CD8-positive, alpha-beta memory T cell (primary cell): Measurements from ENCODE around the gene WDR27. TPM values are rescaled to one million over a fixed set of nuclear protein-coding genes. Genes with fewer than 3 reads are reported as not detected.

Source experiments
- CTCF ChIA-PET: fragments of 350-600 bp; sonication (Branson Sonifier 250); formaldehyde crosslinking; loops from one replicate; lab custom pipeline; 2021; ENCODE audit warnings: antibody characterized with exemption; lab: Charles Lee
- POLR2A ChIA-PET: fragments of 350-600 bp; sonication (Branson Sonifier 250); formaldehyde crosslinking; loops from one replicate; lab custom pipeline; 2021; ENCODE audit warnings: antibody characterized with exemption; lab: Charles Lee
- DNase-seq, 5 donors: peaks; one replicate each; pipeline versions ENCODE4 v3.0.0 to v3.0.0-alpha.2; 2020 to 2022; ENCODE audit warnings: mixed read lengths in 1 of 5
- H3K27ac ChIP-seq: one replicate; pipeline ENCODE4 v1.7.0; 2013; ENCODE audit warnings: low read depth, mild to moderate bottlenecking, low read length, moderate library complexity
- H3K27me3 ChIP-seq: 2 replicates; pipeline ENCODE4 v1.7.0; 2013; ENCODE audit warnings: low read length, mild to moderate bottlenecking; ENCODE audit not compliant: insufficient read depth, poor library complexity, severe bottlenecking
- H3K36me3 ChIP-seq: 2 replicates; pipeline ENCODE4 v1.7.0; 2013; ENCODE audit warnings: mild to moderate bottlenecking, low read length, moderate library complexity; ENCODE audit not compliant: insufficient read depth
- H3K4me1 ChIP-seq: 2 replicates; pipeline ENCODE4 v1.7.0; 2013; ENCODE audit warnings: mild to moderate bottlenecking, low read length, moderate library complexity; ENCODE audit not compliant: insufficient read depth
- H3K4me3 ChIP-seq: 2 replicates; pipeline ENCODE4 v1.7.0; 2013; ENCODE audit warnings: mild to moderate bottlenecking, low read length
- H3K9me3 ChIP-seq: 2 replicates; pipeline ENCODE4 v1.7.0; 2013; ENCODE audit warnings: mild to moderate bottlenecking, low read length
- H3K27ac Mint-ChIP-seq, 8 donors: one replicate each; pipeline ENCODE4 v1.8.0; 2020 to 2021; ENCODE audit warnings: mixed read lengths in 8 of 8, mild to moderate bottlenecking in 6 of 8, inconsistent platforms in 3 of 8, moderate library complexity in 3 of 8
- H3K27me3 Mint-ChIP-seq, 2 donors: one replicate each; pipeline ENCODE4 v1.8.0; 2020 to 2021; ENCODE audit warnings: mixed read lengths in 2 of 2, mild to moderate bottlenecking in 1 of 2, moderate library complexity in 1 of 2
- H3K36me3 Mint-ChIP-seq, 3 donors: one replicate each; pipeline ENCODE4 v1.8.0; 2020 to 2021; ENCODE audit warnings: mixed read lengths in 3 of 3, inconsistent platforms in 1 of 3, mild to moderate bottlenecking in 1 of 3
- H3K4me1 Mint-ChIP-seq, 3 donors: one replicate each; pipeline ENCODE4 v1.8.0; 2020 to 2021; ENCODE audit warnings: mixed read lengths in 3 of 3, inconsistent platforms in 1 of 3, mild to moderate bottlenecking in 1 of 3
- H3K4me3 Mint-ChIP-seq, 7 donors: one replicate each; pipeline ENCODE4 v1.8.0; 2020 to 2021; ENCODE audit warnings: mixed read lengths in 7 of 7, mild to moderate bottlenecking in 6 of 7, moderate library complexity in 4 of 7, inconsistent platforms in 2 of 7
- H3K9me3 Mint-ChIP-seq, 5 donors: one replicate each; pipeline ENCODE4 v1.8.0; 2020 to 2022; ENCODE audit warnings: mixed read lengths in 5 of 5, mild to moderate bottlenecking in 3 of 5, moderate library complexity in 2 of 5, inconsistent platforms in 1 of 5
- polyA plus RNA-seq: library from polyadenylated mRNA; unstranded; fragments of 300-500 nt; fragmentation: Illumina TruSeq; gene quantifications from one replicate; pipeline ENCODE4 v1.2.3, GENCODE V29; 2021
- total RNA-seq, 2 experiments: library from RNA; stranded (reverse); gene quantifications; one replicate each; pipeline ENCODE4 v1.2.3, GENCODE V29; 2021

WDR27 gene
- total and polyA plus RNA-seq, 3 experiments from 2014 or later, result 7.4 to 29.4 (median 24.5) TPM

GRCh38 chr6:169566319-169566718, 135.5 kb downstream of the WDR27 start:
- Mint-ChIP-seq H3K27me3 (peaks cover 0 to 4% of the 10 kb centered on the region in 2 donors), H3K27ac (no peak overlapping the region), H3K4me1 (peaks cover 13 to 16% (median 13%) of the 10 kb centered on the region in 3 donors), H3K36me3 (peaks cover 3 to 11% (median 6%) of the 10 kb centered on the region in 3 donors), H3K4me3 (no peak overlapping the region), H3K9me3 (peaks cover 0 to 10% (median 4%) of the 10 kb centered on the region in 5 donors)
- no peak overlapping the region for H3K4me3 ChIP-seq
- ChIA-PET POLR2A (no interaction called here), CTCF (no interaction called here)
- peaks cover 10% of the 10 kb centered on the region for H3K4me1 ChIP-seq
- no peaks in the 10 kb centered on the region for H3K36me3 ChIP-seq
- no peak for DNase-seq
- H3K27ac ChIP-seq, result no peak overlapping the region
- no peaks in the 10 kb centered on the region for H3K9me3 ChIP-seq
- no peaks in the 10 kb centered on the region for H3K27me3 ChIP-seq

GRCh38 chr6:169564453-169565240, 137.2 kb downstream of the WDR27 start:
- no peaks in the 10 kb centered on the region for H3K36me3 ChIP-seq
- POLR2A ChIA-PET, result no interaction called here
- H3K9me3 ChIP-seq, result no peaks in the 10 kb centered on the region
- CTCF ChIA-PET, result no interaction called here
- Mint-ChIP-seq H3K4me3 (no peak overlapping the region), H3K9me3 (peaks cover 0 to 12% (median 5%) of the 10 kb centered on the region in 5 donors), H3K27me3 (peaks cover 0 to 7% of the 10 kb centered on the region in 2 donors), H3K4me1 (peaks cover 7 to 16% (median 10%) of the 10 kb centered on the region in 3 donors), H3K27ac (no peak overlapping the region), H3K36me3 (peaks cover 10 to 17% (median 13%) of the 10 kb centered on the region in 3 donors)
- no peak overlapping the region for H3K27ac ChIP-seq
- no peaks in the 10 kb centered on the region for H3K27me3 ChIP-seq
- H3K4me3 ChIP-seq, result no peak overlapping the region
- DNase-seq, result no peak
- peaks cover 10% of the 10 kb centered on the region for H3K4me1 ChIP-seq

- Mint-ChIP-seq H3K27me3 (peaks cover 0 to 7% of the 10 kb centered on the region in 2 donors), H3K36me3 (peaks cover 14 to 28% (median 26%) of the 10 kb centered on the region in 3 donors), H3K9me3 (peaks cover 0 to 12% (median 5%) of the 10 kb centered on the region in 5 donors), H3K4me3 (no peak overlapping the region), H3K27ac (no peak overlapping the region), H3K4me1 (peaks cover 8 to 10% (median 8%) of the 10 kb centered on the region in 3 donors)
- Histone ChIP-seq H3K36me3 (no peaks in the 10 kb centered on the region), H3K4me3 (no peak overlapping the region), H3K4me1 (peaks cover 9% of the 10 kb centered on the region), H3K27ac (no peak overlapping the region), H3K27me3 (no peaks in the 10 kb centered on the region), H3K9me3 (no peaks in the 10 kb centered on the region)
- POLR2A ChIA-PET, result no interaction called here
- CTCF ChIA-PET, result no interaction called here
- no peak for DNase-seq
These were observed 140.2 kb downstream of the WDR27 start for GRCh38 chr6:169561665-169562064.

GRCh38 chr6:169559592-169559991, 142.2 kb downstream of the WDR27 start:
- Mint-ChIP-seq H3K9me3 (peaks cover 0 to 12% (median 5%) of the 10 kb centered on the region in 5 donors), H3K4me1 (peaks cover 12 to 28% (median 19%) of the 10 kb centered on the region in 3 donors), H3K27ac (no peak overlapping the region), H3K27me3 (peaks cover 0 to 7% of the 10 kb centered on the region in 2 donors), H3K4me3 (no peak overlapping the region), H3K36me3 (peaks cover 14 to 28% (median 26%) of the 10 kb centered on the region in 3 donors)
- Histone ChIP-seq H3K27me3 (no peaks in the 10 kb centered on the region), H3K4me1 (peaks cover 10% of the 10 kb centered on the region), H3K36me3 (no peaks in the 10 kb centered on the region), H3K9me3 (no peaks in the 10 kb centered on the region), H3K27ac (no peak overlapping the region), H3K4me3 (no peak overlapping the region)
- ChIA-PET CTCF (no interaction called here), POLR2A (interaction anchor here (0.9 kb wide), 1 partner anchor 114 kb away, joined by 3 read pairs; no protein-coding TSS in a partner anchor)
- no peak for DNase-seq

- H3K4me1 ChIP-seq, result peaks cover 10% of the 10 kb centered on the region
- no peaks in the 10 kb centered on the region for H3K9me3 ChIP-seq
- peaks cover 0 to 12% (median 5%) of the 10 kb centered on the region in 5 donors for H3K9me3 Mint-ChIP-seq
- ChIA-PET POLR2A (interaction anchor here (0.9 kb wide), 1 partner anchor 114 kb away, joined by 3 read pairs; no protein-coding TSS in a partner anchor), CTCF (no interaction called here)
- peaks cover 0 to 7% of the 10 kb centered on the region in 2 donors for H3K27me3 Mint-ChIP-seq
- H3K36me3 ChIP-seq, result no peaks in the 10 kb centered on the region
- H3K4me3 Mint-ChIP-seq, result no peak overlapping the region
- no peak for DNase-seq
- H3K27ac ChIP-seq, result no peak overlapping the region
- H3K4me1 Mint-ChIP-seq, result peaks cover 12 to 28% (median 19%) of the 10 kb centered on the region in 3 donors
- peaks cover 14 to 28% (median 26%) of the 10 kb centered on the region in 3 donors for H3K36me3 Mint-ChIP-seq
- H3K4me3 ChIP-seq, result no peak overlapping the region
- no peak overlapping the region for H3K27ac Mint-ChIP-seq
- H3K27me3 ChIP-seq, result no peaks in the 10 kb centered on the region
These were observed 142.9 kb downstream of the WDR27 start for GRCh38 chr6:169558774-169559441.

GRCh38 chr6:169558378-169558773, 143.5 kb downstream of the WDR27 start:
- H3K4me1 Mint-ChIP-seq, result peaks cover 12 to 28% (median 19%) of the 10 kb centered on the region in 3 donors
- H3K27me3 Mint-ChIP-seq, result peaks cover 0 to 9% of the 10 kb centered on the region in 2 donors
- H3K9me3 Mint-ChIP-seq, result peaks cover 0 to 12% (median 5%) of the 10 kb centered on the region in 5 donors
- no peak for DNase-seq
- peaks cover 10% of the 10 kb centered on the region for H3K4me1 ChIP-seq
- H3K4me3 ChIP-seq, result no peak overlapping the region
- no peaks in the 10 kb centered on the region for H3K36me3 ChIP-seq
- H3K4me3 Mint-ChIP-seq, result no peak overlapping the region
- H3K9me3 ChIP-seq, result no peaks in the 10 kb centered on the region
- POLR2A ChIA-PET, result no interaction called here
- H3K27ac Mint-ChIP-seq, result no peak overlapping the region
- CTCF ChIA-PET, result no interaction called here
- H3K27me3 ChIP-seq, result no peaks in the 10 kb centered on the region
- no peak overlapping the region for H3K27ac ChIP-seq
- H3K36me3 Mint-ChIP-seq, result peaks cover 14 to 25% (median 22%) of the 10 kb centered on the region in 3 donors

- CTCF ChIA-PET, result no interaction called here
- H3K27me3 Mint-ChIP-seq, result peaks cover 0 to 9% of the 10 kb centered on the region in 2 donors
- DNase-seq, result no peak
- H3K4me3 Mint-ChIP-seq, result no peak overlapping the region
- Histone ChIP-seq H3K9me3 (no peaks in the 10 kb centered on the region), H3K4me1 (peaks cover 10% of the 10 kb centered on the region), H3K27me3 (no peaks in the 10 kb centered on the region), H3K4me3 (no peak overlapping the region), H3K27ac (no peak overlapping the region), H3K36me3 (no peaks in the 10 kb centered on the region)
- H3K9me3 Mint-ChIP-seq, result peaks cover 0 to 12% (median 5%) of the 10 kb centered on the region in 5 donors
- H3K36me3 Mint-ChIP-seq, result peaks cover 14 to 24% (median 22%) of the 10 kb centered on the region in 3 donors
- H3K27ac Mint-ChIP-seq, result no peak overlapping the region
- POLR2A ChIA-PET, result no interaction called here
- H3K4me1 Mint-ChIP-seq, result peaks cover 12 to 28% (median 19%) of the 10 kb centered on the region in 3 donors
These were observed 143.9 kb downstream of the WDR27 start for GRCh38 chr6:169557887-169558286.
